GM10266 (cell line): ENCODE data around the gene KRTAP19-1.

ENCODE experiments used
- DNase-seq: peaks from one replicate; pipeline ENCODE4 v3.0.0; 2012; ENCODE audit errors: extremely low spot score
- CTCF ChIP-seq: IDR thresholded peaks from 2 replicates; pipeline ENCODE4 v1.5.1; 2012; ENCODE audit warnings: mild to moderate bottlenecking, low read depth; ENCODE audit not compliant: control insufficient read depth, insufficient read depth; ENCODE audit errors: missing control alignments

The KRTAP19-1 gene

GRCh38 chr21:30430170-30430655, 50.0 kb downstream of the KRTAP19-1 start, which contains the start of gene KRTAP13-4:
KRTAP13-4 (plus strand) TSS chr21:30430220; CDS start chr21:30430276, 56 bp downstream.
- DNase-seq: no peak
- TF ChIP-seq CTCF: no peak
